GM12892 (cell line): ENCODE data around the gene MYO1C.

Experiments used
- POLR2A ChIP-seq: IDR thresholded peaks from 2 replicates; pipeline ENCODE4 v1.6.1; 2011; ENCODE audit warnings: low read depth, low read length, control low read depth
- POLR2AphosphoS5 ChIP-seq: IDR thresholded peaks from 2 replicates; pipeline ENCODE4 v1.6.1; 2011; ENCODE audit warnings: low read depth, low read length, control low read depth
- TAF1 ChIP-seq: IDR thresholded peaks from 2 replicates; pipeline ENCODE4 v1.6.1; 2011; ENCODE audit warnings: low read depth, mild to moderate bottlenecking, control low read depth, low read length, borderline replicate concordance

GRCh38 chr17:1438593-1439083 is 53.8 kb downstream of the MYO1C start:
- TF ChIP-seq POLR2A = no peak
- TF ChIP-seq POLR2AphosphoS5 = no peak
- no peak for TF ChIP-seq TAF1
